8988T (cell line): ENCODE data around the gene SH2D6.
"Not testable (repeated sequence)": the region's sequence is repeated elsewhere in the genome, so short reads cannot be mapped to it uniquely, and the experiment has no call there.

Experiments
- DNase-seq: peaks from one replicate; pipeline ENCODE4 v3.0.0; 2011

SH2D6 gene

GRCh38 chr2:85475799-85476490, 57.4 kb downstream of the SH2D6 start:
- DNase-seq = no peak

GRCh38 chr2:85476624-85477023, 58.1 kb downstream of the SH2D6 start:
- no peak for DNase-seq

GRCh38 chr2:85477884-85478283, 59.4 kb downstream of the SH2D6 start:
- DNase-seq = no peak

- no peak for DNase-seq
Measured at GRCh38 chr2:85481818-85482777, 63.6 kb downstream of the SH2D6 start.

DNA sequence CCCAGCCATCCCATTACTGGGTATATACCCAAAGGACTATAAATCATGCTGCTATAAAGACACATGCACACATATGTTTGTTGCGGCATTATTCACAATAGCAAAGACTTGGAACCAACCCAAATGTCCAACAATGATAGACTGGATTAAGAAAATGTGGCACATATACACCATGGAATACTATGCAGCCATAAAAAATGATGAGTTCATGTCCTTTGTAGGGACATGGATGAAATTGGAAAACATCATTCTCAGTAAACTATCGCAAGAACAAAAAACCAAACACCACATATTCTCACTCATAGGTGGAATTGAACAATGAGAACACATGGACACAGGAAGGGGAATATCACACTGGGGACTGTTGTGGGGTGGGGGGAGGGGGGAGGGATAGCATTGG, 66.1 kb downstream of the SH2D6 start:
- not testable (repeated sequence) for DNase-seq

- no peak for DNase-seq
Measured at GRCh38 chr2:85485815-85486214, 67.3 kb downstream of the SH2D6 start.
